COLO668 (cell line): ENCODE data around the gene PLEKHA7.
"Not testable (repeated sequence)": the region's sequence is repeated elsewhere in the genome, so short reads cannot be mapped to it uniquely, and the experiment has no call there.

Experiments used
- DNase-seq: peaks from one replicate; lab custom pipeline; 2025; ENCODE audit not compliant: unreplicated experiment; lab: John Stamatoyannopoulos, UW

The PLEKHA7 gene

GRCh38 chr11:16977994-16978315 lies 36.3 kb downstream of the PLEKHA7 start:
- DNase-seq, result no peak

- DNase-seq, result no peak
Measured at GRCh38 chr11:16977136-16977993, 36.8 kb downstream of the PLEKHA7 start.

- DNase-seq, result no peak
Measured at GRCh38 chr11:16976379-16976778, 37.8 kb downstream of the PLEKHA7 start.

GRCh38 chr11:16975906-16976305 lies 38.3 kb downstream of the PLEKHA7 start:
- DNase-seq, result no peak

GRCh38 chr11:16973338-16973964 lies 40.8 kb downstream of the PLEKHA7 start:
- DNase-seq, result no peak

- no peak for DNase-seq
Measured at GRCh38 chr11:16969010-16969999, 44.9 kb downstream of the PLEKHA7 start.

- DNase-seq, result no peak
Measured at GRCh38 chr11:16968196-16968595, 46.0 kb downstream of the PLEKHA7 start.

- no peak for DNase-seq
Measured at GRCh38 chr11:16966930-16967671, 47.1 kb downstream of the PLEKHA7 start.

- DNase-seq, result no peak
Measured at GRCh38 chr11:16964501-16964900, 49.7 kb downstream of the PLEKHA7 start.

GRCh38 chr11:16963316-16963876 lies 50.8 kb downstream of the PLEKHA7 start:
- DNase-seq, result no peak

GRCh38 chr11:16962589-16962988 lies 51.6 kb downstream of the PLEKHA7 start:
- DNase-seq, result not testable (repeated sequence)

- DNase-seq, result no peak
Measured at GRCh38 chr11:16962146-16962545, 52.1 kb downstream of the PLEKHA7 start.

- no peak for DNase-seq
Measured at GRCh38 chr11:16960250-16960649, 54.0 kb downstream of the PLEKHA7 start.

- peak; percentile 28 for DNase-seq
Measured at GRCh38 chr11:16959602-16960001, 54.6 kb downstream of the PLEKHA7 start.

- peak; percentile 75 for DNase-seq
Measured at GRCh38 chr11:16958833-16959232, 55.4 kb downstream of the PLEKHA7 start.

GRCh38 chr11:16956538-16957153 lies 57.6 kb downstream of the PLEKHA7 start:
- no peak for DNase-seq

GRCh38 chr11:16953663-16954062 lies 60.6 kb downstream of the PLEKHA7 start:
- no peak for DNase-seq

- DNase-seq, result no peak
Measured at GRCh38 chr11:16946477-16947282, 67.5 kb downstream of the PLEKHA7 start.
